NT2/D1 (cell line): Measurements from ENCODE around the gene TSHZ3.

ENCODE experiments used
- SUZ12 ChIP-seq: IDR thresholded peaks from 2 replicates; pipeline ENCODE4 v1.6.1; 2011; ENCODE audit not compliant: insufficient read length, insufficient read depth; ENCODE audit errors: extremely low read depth
- ZNF274 ChIP-seq: IDR thresholded peaks from 2 replicates; pipeline ENCODE4 v1.6.1; 2011; ENCODE audit warnings: mild to moderate bottlenecking, low read depth, low read length

GRCh38 chr19:31351056-31351854 is 2.0 kb upstream of the TSHZ3 start:
- TF ChIP-seq ZNF274, result no peak
- no peak for TF ChIP-seq SUZ12
